ENCODE measurements around the gene CASTOR1.

DNA sequence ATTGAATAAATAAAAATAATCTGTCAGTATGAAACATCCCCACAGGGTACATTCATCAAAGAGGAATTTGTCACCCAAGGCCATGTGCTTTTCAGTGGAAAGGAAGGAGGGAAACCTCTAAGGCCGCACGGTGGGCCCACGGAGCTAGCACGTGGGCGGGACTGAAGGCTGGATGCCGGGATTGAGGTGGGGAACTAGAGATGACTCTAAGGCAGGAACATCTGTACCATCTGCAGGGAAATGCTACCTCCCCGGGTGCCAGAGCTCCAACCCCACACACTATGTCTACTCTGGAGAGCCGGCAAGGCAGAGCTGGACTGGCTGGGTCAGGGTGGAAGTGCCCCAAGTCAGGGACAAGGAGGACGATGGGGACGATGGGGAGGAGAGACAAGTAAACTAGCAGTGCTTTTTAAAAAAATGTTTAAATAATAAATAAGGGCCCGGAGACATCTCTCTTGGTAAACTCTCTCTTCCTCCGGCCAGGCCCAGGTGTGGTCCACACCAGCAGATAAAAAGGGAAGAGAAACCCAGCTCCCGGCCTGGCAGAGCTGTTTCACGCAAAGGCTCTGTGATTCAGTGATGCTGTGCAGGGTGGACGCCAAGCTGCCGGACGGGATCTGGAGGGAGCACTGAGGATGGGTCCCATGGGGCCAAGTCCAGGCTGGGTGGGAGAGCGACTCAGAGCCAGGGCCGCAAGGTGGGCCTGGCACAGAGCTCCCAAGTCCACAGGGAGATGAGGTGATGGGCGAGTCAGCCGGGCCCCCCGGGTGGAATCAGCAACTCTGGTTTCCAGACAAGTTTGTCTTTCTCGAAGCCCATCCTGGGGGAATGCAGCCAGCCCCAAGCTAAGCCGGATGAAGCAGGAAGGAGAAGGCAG lies 48.5 kb downstream of the CASTOR1 start:
- TF ChIP-seq, protein P1, sequence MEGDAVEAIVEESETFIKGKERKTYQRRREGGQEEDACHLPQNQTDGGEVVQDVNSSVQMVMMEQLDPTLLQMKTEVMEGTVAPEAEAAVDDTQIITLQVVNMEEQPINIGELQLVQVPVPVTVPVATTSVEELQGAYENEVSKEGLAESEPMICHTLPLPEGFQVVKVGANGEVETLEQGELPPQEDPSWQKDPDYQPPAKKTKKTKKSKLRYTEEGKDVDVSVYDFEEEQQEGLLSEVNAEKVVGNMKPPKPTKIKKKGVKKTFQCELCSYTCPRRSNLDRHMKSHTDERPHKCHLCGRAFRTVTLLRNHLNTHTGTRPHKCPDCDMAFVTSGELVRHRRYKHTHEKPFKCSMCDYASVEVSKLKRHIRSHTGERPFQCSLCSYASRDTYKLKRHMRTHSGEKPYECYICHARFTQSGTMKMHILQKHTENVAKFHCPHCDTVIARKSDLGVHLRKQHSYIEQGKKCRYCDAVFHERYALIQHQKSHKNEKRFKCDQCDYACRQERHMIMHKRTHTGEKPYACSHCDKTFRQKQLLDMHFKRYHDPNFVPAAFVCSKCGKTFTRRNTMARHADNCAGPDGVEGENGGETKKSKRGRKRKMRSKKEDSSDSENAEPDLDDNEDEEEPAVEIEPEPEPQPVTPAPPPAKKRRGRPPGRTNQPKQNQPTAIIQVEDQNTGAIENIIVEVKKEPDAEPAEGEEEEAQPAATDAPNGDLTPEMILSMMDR (IDR thresholded peaks at IDR 0.05; ENCODE audit: low read depth, low read length, poor library complexity, severe bottlenecking) = no peak
- no peak for TF ChIP-seq EZH2phosphoT487 (IDR thresholded peaks at IDR 0.05; ENCODE audit: borderline replicate concordance, low read length)
